GM21786 (cell line): Measurements from ENCODE around the gene ENTPD2.

Source experiments
- ATAC-seq: cut with Tn5 transposase; IDR thresholded peaks from one replicate; pipeline ENCODE4 v1.9.1; 2021; ENCODE audit not compliant: unreplicated experiment

Gene ENTPD2

DNA sequence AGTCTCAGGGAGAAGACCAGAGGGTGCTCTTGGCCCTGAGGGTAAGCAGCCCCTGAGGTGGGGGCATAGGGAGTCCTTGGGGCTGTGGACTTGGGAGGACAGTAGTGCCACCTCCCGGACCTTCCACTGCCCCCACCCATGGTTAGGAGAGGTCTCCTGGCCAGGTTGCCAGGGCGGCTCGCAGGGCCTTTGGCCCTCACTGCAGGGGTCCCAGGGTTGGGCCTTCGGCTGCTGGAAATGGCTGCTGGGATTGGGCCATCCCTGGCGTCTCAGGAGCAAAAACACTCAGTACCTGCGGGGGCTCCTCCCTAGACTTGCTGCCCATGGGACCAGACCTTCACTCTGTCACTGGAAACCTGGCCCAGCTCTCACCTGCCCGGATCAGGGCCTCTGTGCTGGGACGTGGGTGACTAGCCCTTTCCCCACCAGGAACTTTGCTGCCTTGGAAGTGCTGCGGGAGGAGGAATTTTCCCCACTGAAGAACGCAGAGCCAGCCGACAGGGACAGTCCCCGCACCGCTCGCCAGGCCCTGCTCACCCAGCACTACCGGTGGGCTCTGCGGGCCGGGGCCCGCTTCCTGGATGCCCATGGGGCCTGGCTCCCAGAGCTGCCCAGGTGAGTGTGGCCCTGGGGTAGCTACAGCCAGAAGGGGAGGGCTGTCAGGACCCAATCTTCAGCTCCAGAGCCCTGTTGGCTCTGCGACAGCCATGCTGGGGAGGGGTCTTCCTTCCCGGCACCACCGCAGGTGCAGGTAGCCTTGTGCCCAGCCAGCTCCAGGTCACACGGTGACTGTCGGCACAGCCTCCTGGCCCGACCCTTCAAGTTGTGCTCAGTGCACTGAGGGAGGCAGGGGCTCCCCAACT, 26.6 kb upstream of the ENTPD2 start:
- no peak for ATAC-seq

DNA sequence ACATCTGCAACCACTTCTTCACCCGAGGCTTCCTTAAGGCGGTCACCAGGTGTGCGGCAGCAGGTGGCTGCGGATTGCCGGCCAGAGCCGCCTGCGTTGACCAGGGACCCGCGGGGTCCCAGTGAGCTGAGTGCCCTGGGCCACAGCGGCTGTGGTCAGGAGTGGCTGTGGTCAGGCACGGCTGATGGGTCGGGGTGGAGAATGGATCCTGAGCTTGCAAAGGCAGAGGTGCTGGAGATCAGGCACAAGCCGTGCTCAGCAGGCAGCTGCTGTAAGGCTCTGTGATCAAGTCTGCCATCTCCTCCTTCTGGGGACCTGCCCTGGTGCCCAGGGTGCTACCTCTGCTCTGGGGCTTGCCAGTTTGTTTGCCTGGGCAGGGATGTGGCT, 25.5 kb upstream of the ENTPD2 start:
- ATAC-seq = no peak

DNA sequence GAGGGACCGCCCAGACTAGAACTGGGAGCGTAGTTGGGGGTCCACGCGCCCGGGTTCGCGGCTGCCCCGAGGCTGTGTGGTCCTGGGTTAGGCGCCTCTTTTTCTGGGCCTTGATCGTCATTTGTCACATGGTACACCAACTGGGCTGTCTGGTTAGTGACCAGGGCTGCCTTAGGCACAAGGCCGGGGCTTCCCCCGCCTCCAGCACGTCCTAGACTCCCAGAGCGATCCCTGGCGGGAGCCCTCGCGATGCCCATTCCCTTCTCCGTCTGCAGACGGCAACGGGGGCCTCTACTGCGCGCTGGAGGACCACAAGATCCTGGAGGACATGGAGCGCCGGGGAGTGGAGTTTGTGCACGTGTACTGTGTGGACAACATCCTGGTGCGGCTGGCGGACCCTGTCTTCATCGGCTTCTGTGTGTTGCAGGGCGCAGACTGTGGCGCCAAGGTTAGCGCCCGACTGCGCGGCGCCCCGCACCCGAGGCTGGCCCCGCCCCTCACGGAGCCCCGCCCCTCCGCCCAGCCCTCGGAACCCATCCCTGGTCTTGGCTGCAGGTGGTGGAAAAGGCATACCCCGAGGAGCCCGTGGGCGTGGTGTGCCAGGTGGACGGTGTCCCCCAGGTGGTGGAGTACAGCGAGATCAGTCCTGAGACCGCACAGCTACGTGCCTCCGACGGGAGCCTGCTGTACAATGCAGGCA, 25.0 kb upstream of the ENTPD2 start:
- ATAC-seq = no peak

DNA sequence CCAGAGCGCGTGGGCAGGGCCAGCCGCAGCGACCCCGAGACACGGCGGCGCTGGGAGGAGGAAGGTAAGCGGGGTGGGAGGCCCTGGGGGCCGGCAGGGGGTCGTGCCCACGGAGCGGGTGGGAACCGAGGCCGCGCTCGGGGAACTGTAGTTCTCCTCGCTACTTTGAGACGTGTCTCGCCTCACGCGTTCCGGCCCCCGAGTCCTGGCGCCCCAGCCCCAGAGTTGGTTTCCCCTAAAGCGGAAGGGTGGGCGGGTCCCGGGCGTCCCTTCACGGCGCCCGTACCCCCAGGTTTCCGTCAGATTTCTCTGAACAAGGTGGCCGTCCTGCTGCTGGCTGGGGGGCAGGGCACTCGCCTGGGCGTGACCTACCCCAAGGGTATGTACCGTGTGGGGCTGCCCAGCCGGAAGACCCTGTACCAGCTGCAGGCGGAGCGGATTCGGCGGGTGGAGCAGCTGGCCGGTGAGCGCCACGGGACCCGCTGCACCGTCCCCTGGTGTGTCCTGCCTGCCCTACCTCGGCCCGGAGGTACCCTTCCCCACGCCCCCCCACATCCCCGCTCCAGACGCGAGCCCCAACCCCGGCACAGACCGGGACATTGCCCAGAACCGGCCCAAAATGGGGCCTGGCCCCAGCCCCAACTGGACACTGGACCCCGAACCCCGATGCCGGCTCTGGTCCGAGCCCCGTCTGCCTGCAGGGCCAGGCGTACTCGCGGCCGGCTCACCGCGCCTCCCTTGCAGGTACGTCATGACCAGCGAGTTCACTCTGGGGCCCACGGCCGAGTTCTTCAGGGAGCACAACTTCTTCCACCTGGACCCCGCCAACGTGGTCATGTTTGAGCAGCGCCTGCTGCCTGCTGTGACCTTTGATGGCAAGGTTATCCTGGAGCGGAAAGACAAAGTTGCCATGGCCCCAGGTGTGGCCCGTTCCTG, 24.2 kb upstream of the ENTPD2 start:
- ATAC-seq = peak; percentile 41

DNA sequence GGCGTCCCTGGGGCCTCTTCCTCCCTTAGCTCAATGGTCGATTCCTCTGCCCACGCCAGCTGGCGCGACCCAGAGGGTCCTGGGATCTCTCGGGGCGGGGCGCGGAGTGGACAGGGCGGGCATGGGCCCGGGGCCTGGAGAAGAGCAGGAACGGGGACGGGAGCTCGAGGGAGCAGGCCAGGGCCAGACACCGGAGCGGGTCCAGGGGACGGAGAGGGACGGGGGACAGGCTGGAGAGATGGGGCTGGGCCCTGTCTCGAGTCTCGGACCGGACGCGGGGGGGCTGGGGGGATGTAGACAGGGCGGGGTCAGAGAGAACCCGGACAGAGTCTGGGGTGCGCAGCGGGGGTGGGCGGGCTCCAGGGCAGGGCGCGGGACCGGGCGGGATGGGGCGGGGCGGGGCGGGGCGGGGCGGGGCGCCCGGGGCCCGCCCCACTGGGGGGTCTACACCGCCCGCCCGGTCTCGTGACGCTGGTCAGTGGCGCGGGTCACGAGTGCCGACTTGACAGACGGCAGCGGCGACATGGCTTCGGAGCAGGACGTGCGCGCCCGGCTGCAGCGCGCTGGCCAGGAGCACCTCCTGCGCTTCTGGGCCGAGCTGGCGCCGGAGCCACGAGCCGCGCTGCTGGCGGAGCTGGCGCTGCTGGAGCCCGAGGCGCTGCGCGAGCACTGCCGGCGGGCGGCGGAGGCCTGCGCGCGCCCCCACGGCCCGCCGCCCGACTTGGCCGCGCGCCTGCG, 23.3 kb upstream of the ENTPD2 start, which contains the start of gene UAP1L1:
TSS of gene UAP1L1 (plus strand) at position 508 of the 738 bp plus-strand sequence. CDS start at position 524, 16 bp downstream.
- ATAC-seq = peak; percentile 50

DNA sequence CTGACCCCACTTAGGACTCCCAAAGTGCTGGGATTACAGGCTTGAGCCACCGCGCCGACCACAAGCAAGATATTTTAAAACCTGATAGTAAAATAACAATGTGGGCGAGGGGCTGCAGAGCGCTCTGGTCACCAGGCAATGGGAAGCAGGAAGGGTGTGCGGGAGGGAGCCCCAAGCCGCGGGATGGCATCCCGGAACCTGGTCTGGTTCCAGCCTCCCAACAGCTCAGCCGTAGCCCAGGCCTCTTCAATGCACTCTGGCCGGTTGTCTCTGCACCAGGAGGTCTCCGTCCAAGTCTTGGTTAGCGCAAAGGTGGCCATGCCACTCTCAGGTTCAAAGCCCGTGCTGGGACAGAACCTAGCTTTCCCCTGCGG, 22.8 kb upstream of the ENTPD2 start:
- ATAC-seq = no peak

DNA sequence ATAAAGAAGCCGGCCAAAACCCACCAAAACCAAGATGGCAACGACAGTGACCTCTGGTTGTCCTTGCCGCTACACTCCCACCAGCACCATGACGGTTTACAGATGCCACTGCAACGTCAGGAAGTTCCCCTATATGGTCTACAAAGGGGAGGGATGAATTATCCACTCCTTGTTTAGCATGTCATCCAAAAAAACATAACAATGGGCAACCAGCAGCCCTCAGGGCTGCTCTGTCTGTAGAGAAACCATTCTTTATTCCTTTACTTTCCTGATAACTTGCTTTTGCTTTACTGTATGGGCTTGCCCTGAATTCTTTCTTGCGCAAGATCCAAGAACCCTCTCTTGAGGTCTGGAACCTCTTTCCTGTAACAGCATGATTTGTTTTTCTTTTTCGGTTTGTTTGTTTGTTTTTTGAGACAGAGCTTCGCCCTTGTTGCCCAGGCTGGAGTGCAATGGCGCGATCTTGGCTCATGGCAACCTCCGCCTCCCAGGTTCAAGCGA, 21.5 kb upstream of the ENTPD2 start:
- no peak for ATAC-seq

DNA sequence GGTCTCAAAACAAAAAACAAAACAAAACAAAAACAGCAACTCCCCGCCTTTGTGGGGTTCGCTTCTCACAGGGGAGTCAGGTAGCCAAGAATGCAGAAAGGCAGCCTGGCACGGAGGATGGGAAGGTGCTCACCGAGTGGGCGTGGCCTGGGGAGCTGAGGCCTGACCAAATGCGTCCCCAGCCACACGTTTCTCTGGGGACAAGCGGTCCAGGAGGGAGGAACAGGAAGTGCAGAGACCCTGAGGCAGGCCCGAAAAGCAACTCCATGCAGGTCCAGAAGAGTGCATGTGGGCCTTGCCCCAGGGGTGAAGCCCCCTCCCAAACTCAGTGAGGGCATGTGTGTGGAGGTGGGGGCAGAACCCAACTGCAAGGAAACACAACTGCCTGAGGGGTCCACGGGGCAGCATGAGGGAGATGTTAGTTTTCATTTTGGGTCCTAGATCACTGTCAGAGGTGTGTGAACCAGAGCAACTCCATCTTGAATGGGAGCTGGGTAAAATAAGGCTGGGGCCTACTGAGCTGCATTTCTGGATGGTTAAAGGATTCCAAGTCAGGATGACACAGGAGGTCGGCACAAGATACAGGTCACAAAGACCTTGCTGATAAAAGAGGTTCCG, 20.9 kb upstream of the ENTPD2 start:
- no peak for ATAC-seq

DNA sequence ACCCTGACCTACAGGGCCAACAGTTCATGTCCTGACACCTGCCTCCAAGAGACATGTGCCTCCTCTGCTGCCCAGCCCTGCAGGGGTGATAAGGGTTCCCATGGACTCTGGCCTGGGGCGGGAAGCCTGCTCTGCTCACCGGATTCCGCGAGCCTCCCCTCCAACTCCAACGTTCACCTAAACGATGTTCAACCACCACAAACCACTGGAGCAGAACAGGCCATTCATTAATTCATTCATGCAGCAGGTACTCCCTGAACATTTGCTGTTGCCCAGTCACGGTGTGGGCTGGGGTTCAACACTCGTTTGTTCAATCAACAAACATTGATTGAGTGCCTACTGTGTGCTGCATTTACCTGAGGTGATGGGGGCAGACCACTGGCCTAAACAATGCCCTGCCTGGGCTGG, 20.1 kb upstream of the ENTPD2 start:
- ATAC-seq = no peak

DNA sequence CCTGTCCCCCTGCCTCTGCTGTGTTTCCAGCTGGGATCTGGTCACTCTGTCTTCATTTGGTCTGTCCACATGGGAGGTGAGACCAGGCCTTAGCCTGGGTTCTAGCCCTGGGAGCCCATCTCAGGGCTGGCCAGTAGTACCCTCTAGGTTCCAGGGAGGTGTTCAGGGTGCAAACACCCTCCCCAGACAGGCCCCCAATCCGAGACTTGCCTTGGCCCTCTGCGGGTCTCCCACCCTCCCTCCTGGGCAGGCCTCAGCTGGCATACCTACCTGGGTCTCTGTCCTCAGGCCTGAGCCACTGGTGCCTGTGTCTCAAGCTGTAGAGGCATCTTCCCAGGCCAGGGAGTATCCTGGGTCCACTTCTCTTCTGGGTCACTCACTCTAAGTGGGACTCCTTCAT, 17.4 kb upstream of the ENTPD2 start:
- ATAC-seq = no peak

DNA sequence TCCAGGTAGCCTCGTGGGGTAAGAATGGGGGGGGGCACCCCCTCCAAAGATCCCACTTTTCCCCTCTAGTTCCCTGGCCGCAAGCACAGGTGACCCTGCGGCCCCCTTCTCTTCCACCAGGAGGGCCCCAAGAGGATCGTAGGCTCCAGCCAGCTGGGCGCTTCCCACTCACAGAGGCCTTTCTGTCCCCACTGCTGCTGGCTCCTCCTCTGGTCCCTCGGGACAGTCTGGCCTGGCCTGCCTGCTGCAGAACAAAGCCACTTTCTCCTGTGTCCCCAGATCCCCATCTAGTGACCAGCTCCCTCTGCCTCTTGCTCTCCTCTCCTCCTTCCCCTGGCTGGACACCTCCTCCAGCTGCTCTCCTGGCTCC, 17.0 kb upstream of the ENTPD2 start:
- no peak for ATAC-seq

DNA sequence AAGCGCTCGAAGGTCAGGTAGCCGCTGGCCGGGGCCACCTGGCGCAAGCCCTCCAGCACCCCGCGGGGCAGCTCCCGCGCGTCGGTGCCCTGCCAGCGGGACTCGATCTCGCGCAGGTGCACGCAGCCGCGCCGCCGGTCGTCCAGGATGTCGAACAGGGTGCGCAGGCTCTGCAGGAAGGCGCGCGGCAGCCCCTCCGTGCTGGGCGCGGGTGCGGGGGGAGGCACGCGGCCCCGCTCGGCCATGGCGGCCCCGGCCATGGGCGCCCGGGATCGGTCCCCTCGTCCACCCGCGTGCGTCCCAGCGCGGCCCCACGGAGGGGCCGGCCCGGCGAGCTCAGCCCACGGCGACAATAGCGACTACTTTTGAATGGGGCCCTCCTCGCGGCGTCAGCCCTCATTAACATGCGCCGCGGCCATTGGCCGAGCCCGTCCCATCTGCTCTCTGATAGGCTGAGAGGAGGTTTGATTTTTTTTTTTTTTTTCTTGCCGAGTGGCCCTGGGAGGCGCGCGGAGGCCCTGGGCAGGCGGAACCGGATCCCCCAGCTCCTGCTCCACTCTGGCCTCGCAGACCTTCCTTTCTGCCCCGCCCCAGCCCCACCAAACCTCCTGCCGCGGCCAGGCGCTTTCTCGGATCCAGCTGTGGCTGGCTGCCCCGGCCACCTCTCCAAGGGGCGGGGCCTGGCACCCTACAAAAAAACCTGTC, 16.5 kb upstream of the ENTPD2 start, which contains the start of gene SAPCD2:
TSS of gene SAPCD2 (minus strand) at position 357 of the 705 bp plus-strand sequence. CDS start at position 260, 97 bp downstream.
- peak; percentile 73 for ATAC-seq

DNA sequence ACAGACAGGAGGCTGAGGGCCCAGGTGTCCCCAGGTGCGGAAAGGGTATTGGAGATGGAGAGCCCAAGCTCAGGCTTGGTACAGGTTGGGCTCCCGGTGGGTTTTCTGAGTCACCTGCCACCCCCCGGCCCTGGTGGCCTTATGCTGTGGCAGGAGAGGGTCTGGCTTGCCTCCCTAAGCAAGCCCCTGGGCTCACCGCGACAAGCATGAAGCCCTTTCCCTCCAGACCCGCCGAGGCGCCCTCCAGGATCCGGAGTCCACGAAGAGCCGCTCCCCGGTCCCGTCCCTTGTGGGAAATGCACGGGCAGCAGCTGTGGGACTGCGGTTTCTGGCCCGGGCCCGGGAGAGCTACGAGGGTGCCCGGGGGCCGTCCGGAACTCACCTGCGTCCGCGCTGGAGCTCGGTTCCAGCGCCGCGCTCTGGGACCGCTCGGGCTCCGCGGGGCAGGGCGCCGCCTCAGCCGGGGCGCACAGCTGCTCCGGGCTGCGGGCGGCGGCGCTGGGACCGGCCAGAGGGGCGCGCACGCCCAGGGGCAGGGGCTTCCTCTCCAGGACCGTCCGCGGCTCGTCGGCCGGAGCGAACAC, 15.7 kb upstream of the ENTPD2 start:
- no peak for ATAC-seq

DNA sequence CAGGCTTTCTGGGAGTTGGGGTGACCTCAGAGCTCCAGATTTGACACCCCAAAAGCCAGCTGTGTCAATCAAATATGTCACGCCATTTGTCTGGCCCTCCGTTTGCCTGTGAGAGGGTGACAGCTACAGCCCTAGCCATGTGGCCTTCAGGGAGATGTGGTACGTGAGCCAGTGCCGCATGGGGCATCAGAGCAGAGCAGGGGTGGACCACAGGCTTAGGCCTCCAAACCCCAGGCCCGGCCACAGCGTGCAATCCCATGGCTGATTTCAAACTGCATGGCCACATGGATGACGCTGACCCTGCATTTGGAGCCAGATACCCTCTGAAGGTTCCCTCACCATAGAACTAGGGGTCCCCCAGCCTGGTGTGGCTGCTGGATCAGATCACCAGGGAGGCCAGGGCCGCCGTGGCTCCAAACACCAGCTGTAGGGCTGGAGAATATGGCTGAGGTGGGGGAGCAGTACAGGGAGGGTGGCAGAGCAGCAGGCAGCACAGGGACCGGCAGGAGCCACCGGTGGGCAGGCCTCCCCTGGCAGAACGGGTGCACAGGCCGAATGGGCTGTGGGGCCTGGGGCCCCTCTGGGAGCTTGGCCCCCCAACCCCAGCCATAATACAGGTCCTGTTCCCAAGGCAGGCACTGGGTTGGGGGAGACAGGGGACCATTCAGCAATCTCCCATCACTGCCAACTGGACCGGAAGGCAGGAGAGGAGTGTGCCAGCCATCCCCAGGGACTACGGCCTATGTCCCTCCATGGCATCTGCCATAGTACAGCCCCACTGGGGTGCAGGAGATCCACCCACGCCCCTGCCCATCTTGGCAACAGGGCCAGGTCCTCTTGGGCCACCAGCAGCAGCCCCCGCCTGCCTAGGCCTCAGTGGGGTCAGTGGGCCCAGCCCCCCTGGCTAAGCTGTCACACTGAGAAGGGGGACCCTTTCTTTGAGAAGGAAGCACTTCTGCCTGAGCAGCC, 15.0 kb upstream of the ENTPD2 start:
- no peak for ATAC-seq

DNA sequence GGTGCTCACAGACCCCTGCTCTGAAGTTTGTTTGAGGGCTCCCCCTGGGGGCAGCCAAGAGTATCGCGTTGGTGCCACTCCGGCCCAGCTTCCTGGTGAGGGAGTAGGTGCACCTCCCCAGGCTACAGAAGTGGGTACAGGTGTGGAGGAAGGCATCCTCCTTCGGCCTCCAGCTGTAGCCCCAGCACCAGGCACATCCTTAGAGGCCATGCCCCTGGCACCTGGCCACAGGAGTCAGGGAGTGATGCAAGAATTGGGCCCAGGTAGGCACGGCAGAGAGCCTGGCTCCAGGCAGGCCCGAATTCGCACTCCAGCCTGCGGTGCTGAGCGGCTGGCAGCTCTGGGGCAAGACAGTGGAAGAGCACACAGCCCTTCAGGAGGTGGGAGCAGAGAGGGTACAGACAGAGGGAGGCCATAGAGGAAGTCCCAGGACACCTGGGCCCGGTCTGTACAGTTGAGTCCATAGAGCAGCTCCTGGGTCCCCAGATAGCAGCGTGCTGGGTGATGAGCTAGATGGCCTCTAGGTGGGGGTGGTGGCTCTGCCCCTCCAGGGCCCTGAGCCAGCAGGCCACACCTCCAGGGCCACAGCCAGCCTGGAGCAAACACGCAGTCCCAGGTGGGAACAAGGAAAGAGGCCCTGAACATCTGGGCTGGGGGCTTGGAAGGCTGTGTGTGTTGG, 14.1 kb upstream of the ENTPD2 start:
- no peak for ATAC-seq

DNA sequence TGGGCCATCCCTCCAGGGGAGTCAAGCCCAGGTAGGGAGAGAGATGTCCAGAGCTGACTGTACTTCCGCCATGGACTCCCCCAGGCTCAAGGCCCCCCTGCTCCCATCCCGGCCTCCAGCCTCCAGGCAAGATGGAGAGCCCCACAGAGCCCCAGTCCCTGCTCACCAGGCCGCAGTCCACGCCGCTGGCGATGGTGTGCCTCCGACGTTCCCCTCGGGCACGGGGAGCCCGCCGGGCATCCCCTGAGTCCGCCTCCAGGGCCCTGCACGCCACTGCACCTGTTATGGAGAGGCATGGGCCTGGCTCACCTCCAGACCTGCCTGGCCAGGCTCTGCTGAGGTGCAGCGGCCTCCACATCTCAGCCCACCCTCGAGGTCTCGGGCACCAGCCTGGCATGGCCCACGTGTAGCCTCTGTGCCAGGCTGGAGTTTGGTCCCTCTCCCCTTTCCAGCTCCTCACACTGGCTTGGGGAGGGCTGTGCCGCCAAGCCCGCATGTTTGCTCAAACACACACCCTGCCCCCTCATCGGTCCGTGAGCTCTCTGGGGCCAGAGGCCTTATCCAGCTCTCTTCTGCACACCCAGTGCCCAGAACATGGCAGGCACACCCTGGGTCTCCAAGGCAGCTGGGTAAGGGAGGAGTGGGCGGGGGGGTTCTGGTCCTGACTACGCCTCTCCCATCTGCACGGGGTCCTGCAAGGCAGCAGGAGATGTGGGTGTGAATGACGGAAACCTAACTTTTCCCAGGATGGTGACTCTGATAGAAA, 12.4 kb upstream of the ENTPD2 start:
- no peak for ATAC-seq
